ENCODE data around the gene VGLL2.

VGLL2 gene

GRCh38 chr6:117304446-117304845 lies 39.1 kb downstream of the VGLL2 start:
- Histone ChIP-seq H3K4me1 (ENCODE audit: control insufficient read depth, low read length) (no peaks in the 10 kb centered on the region), H3K27ac (ENCODE audit: low read depth, low read length) (no peak overlapping the region), H3K79me2 (ENCODE audit: control insufficient read depth, low read length) (no peaks in the 10 kb centered on the region), H3K9me3 (ENCODE audit: control insufficient read depth, insufficient read depth, low read length) (no peaks in the 10 kb centered on the region), H3K36me3 (ENCODE audit: control insufficient read depth, low read length) (no peaks in the 10 kb centered on the region), H4K20me1 (ENCODE audit: control insufficient read depth, insufficient read depth, low read depth, low read length) (no peaks in the 10 kb centered on the region), H3K27me3 (ENCODE audit: control insufficient read depth, low read length) (no peaks in the 10 kb centered on the region), H3K9me2 (replicated peaks; ENCODE audit: control insufficient read depth, low read length) (no peaks in the 10 kb centered on the region), H3F3A (ENCODE audit: control insufficient read depth, insufficient read depth) (no peaks in the 10 kb centered on the region), H3K4me2 (ENCODE audit: low read length) (no peak overlapping the region), H3K4me3 (ENCODE audit: low read length) (no peak overlapping the region)
- TF ChIP-seq EZH2phosphoT487 (IDR thresholded peaks at IDR 0.05; ENCODE audit: borderline replicate concordance, low read length) (no peak), CTCF (IDR thresholded peaks at IDR 0.05; ENCODE audit: low read depth, low read length, poor library complexity, severe bottlenecking) (no peak)

- Histone ChIP-seq H3K4me3 (ENCODE audit: low read length) (no peak overlapping the region), H3K4me2 (ENCODE audit: low read length) (no peak overlapping the region), H4K20me1 (ENCODE audit: control insufficient read depth, insufficient read depth, low read depth, low read length) (no peaks in the 10 kb centered on the region), H3K4me1 (ENCODE audit: control insufficient read depth, low read length) (no peaks in the 10 kb centered on the region), H3F3A (ENCODE audit: control insufficient read depth, insufficient read depth) (no peaks in the 10 kb centered on the region), H3K27ac (ENCODE audit: low read depth, low read length) (no peak overlapping the region), H3K36me3 (ENCODE audit: control insufficient read depth, low read length) (no peaks in the 10 kb centered on the region), H3K9me3 (ENCODE audit: control insufficient read depth, insufficient read depth, low read length) (no peaks in the 10 kb centered on the region), H3K9me2 (replicated peaks; ENCODE audit: control insufficient read depth, low read length) (no peaks in the 10 kb centered on the region), H3K79me2 (ENCODE audit: control insufficient read depth, low read length) (no peaks in the 10 kb centered on the region), H3K27me3 (ENCODE audit: control insufficient read depth, low read length) (no peaks in the 10 kb centered on the region)
- no peak for TF ChIP-seq CTCF (IDR thresholded peaks at IDR 0.05; ENCODE audit: low read depth, low read length, poor library complexity, severe bottlenecking)
- no peak for TF ChIP-seq EZH2phosphoT487 (IDR thresholded peaks at IDR 0.05; ENCODE audit: borderline replicate concordance, low read length)
Measured at GRCh38 chr6:117306227-117306790, 41.0 kb downstream of the VGLL2 start.

DNA sequence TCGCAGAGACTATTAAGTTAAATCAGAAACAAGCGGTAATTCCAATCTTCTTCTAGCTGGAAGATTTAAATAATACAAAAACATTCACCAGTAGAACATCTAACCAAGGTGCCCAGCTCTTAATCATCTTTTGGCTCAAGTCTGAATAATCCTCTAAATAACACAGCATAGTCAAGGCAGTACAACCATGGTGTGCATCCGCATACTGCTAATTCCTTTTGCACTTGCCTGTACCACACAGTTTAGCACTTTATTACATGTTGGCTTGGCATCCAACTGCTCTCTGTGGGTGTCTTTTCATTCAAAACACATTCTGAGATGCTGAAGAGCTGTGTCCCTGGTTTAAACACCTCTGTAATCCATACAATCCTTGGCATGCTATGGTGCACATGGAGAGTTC lies 42.3 kb downstream of the VGLL2 start:
- H3K4me2 ChIP-seq (ENCODE audit: low read length) = no peak overlapping the region
- no peaks in the 10 kb centered on the region for H3K9me3 ChIP-seq (ENCODE audit: control insufficient read depth, insufficient read depth, low read length)
- H3K36me3 ChIP-seq (ENCODE audit: control insufficient read depth, low read length) = no peaks in the 10 kb centered on the region
- H3K4me1 ChIP-seq (ENCODE audit: control insufficient read depth, low read length) = no peaks in the 10 kb centered on the region
- no peak overlapping the region for H3K4me3 ChIP-seq (ENCODE audit: low read length)
- H3K27me3 ChIP-seq (ENCODE audit: control insufficient read depth, low read length) = no peaks in the 10 kb centered on the region
- H4K20me1 ChIP-seq (ENCODE audit: control insufficient read depth, insufficient read depth, low read depth, low read length) = no peaks in the 10 kb centered on the region
- no peak overlapping the region for H3K27ac ChIP-seq (ENCODE audit: low read depth, low read length)
- no peaks in the 10 kb centered on the region for H3K9me2 ChIP-seq (replicated peaks; ENCODE audit: control insufficient read depth, low read length)
- H3F3A ChIP-seq (ENCODE audit: control insufficient read depth, insufficient read depth) = no peaks in the 10 kb centered on the region
- H3K79me2 ChIP-seq (ENCODE audit: control insufficient read depth, low read length) = no peaks in the 10 kb centered on the region
- TF ChIP-seq CTCF (IDR thresholded peaks at IDR 0.05; ENCODE audit: low read depth, low read length, poor library complexity, severe bottlenecking) (no peak), EZH2phosphoT487 (IDR thresholded peaks at IDR 0.05; ENCODE audit: borderline replicate concordance, low read length) (no peak)

Data from DOHH2 (cell line).